GM23248 (cell line): ENCODE measurements around the gene SPATA46. TPM values are rescaled to one million over a fixed set of nuclear protein-coding genes. Genes with fewer than 3 reads are reported as not detected.

Experiments
- DNase-seq: peaks from one replicate; pipeline ENCODE4 v3.0.0-alpha.2; 2015
- H2AFZ ChIP-seq: fragments of 200-600 bp; sonication (generic); 2 replicates; pipeline ENCODE4 v1.6.1; 2016; ENCODE audit warnings: antibody characterized with exemption
- H3F3A ChIP-seq: fragments of 200-600 bp; sonication (generic); 2 replicates; pipeline ENCODE4 v1.6.1; 2016; ENCODE audit warnings: mild to moderate bottlenecking, antibody characterized with exemption, mixed run types; ENCODE audit not compliant: insufficient read depth
- H3K27ac ChIP-seq: fragments of 200-600 bp; sonication (generic); 2 replicates; pipeline ENCODE4 v1.5.1; 2016; ENCODE audit warnings: mild to moderate bottlenecking
- H3K27me3 ChIP-seq: fragments of 200-600 bp; sonication (generic); replicated peaks from 2 replicates; pipeline ENCODE4 v1.6.1; 2016; ENCODE audit warnings: mild to moderate bottlenecking; ENCODE audit not compliant: insufficient read depth
- H3K36me3 ChIP-seq: fragments of 200-600 bp; sonication (generic); 2 replicates; pipeline ENCODE4 v1.6.1; 2016; ENCODE audit warnings: low read depth, mild to moderate bottlenecking
- H3K4me1 ChIP-seq: fragments of 200-600 bp; sonication (generic); 2 replicates; pipeline ENCODE4 v1.6.1; 2016; ENCODE audit warnings: mild to moderate bottlenecking; ENCODE audit not compliant: insufficient read depth
- H3K4me2 ChIP-seq: fragments of 200-600 bp; sonication (generic); one replicate; pipeline ENCODE4 v1.6.1; 2016; ENCODE audit warnings: mild to moderate bottlenecking; ENCODE audit not compliant: unreplicated experiment
- H3K4me3 ChIP-seq: fragments of 200-600 bp; sonication (generic); 2 replicates; pipeline ENCODE4 v1.5.1; 2016; ENCODE audit warnings: mild to moderate bottlenecking
- H3K79me2 ChIP-seq: fragments of 200-600 bp; sonication (generic); 2 replicates; pipeline ENCODE4 v1.6.1; 2016; ENCODE audit warnings: mild to moderate bottlenecking; ENCODE audit not compliant: insufficient read depth
- H3K9ac ChIP-seq: fragments of 200-600 bp; sonication (generic); 2 replicates; pipeline ENCODE4 v1.6.1; 2016; ENCODE audit warnings: mild to moderate bottlenecking
- H3K9me2 ChIP-seq: fragments of 200-600 bp; sonication (generic); 2 replicates; pipeline ENCODE4 v1.6.1; 2016; ENCODE audit warnings: mixed run types, mild to moderate bottlenecking, moderate library complexity; ENCODE audit not compliant: insufficient read depth
- H3K9me3 ChIP-seq: fragments of 200-600 bp; sonication (generic); one replicate; pipeline ENCODE4 v1.6.1; 2017; ENCODE audit warnings: low read depth
- H4K20me1 ChIP-seq: fragments of 200-600 bp; sonication (generic); 2 replicates; pipeline ENCODE4 v1.6.0; 2016; ENCODE audit not compliant: insufficient read depth
- EZH2 ChIP-seq: fragments of 200-600 bp; sonication (generic); IDR thresholded peaks from 2 replicates; pipeline ENCODE4 v1.6.1; 2018; ENCODE audit warnings: antibody characterized with exemption, mild to moderate bottlenecking; ENCODE audit not compliant: insufficient read depth, poor library complexity, severe bottlenecking
- EZH2phosphoT487 ChIP-seq: fragments of 200-600 bp; sonication (generic); IDR thresholded peaks from 2 replicates; pipeline ENCODE4 v1.6.1; 2018; ENCODE audit warnings: antibody characterized with exemption, moderate library complexity, mild to moderate bottlenecking, low read depth; ENCODE audit not compliant: insufficient read depth
- WGBS, 2 experiments: methylation state at CpG; one replicate each; pipeline ENCODE4 v1.1.6; 2015 to 2017; ENCODE audit warnings: low lambda C conversion rate in 2 of 2, low coverage in 1 of 2; ENCODE audit errors: missing lambda C conversion rate in 2 of 2; 5-methylcytosine and 5-hydroxymethylcytosine counted together
- in situ Hi-C: fragments of 300-500 bp; cut with MboI; formaldehyde crosslinking; loops from 2 replicates; pipeline ENCODE4 v1.15.0; 2020
- polyA plus RNA-seq: library from polyadenylated mRNA; unstranded; fragments of >200 nt; fragmentation: Nextera tagmentation; extraction: Ambion mirVana; gene quantifications from 2 replicates; pipeline ENCODE4 v1.2.1, GENCODE V29; 2016
- total RNA-seq: library from RNA; depleted of rRNA; stranded (reverse); fragments of >200 nt; shearing (Covaris generic); gene quantifications from 2 replicates; pipeline ENCODE4 v1.2.3, GENCODE V29; 2014

SPATA46 gene
- total and polyA plus RNA-seq, 2 experiments from 2014 or later = not detected

DNA sequence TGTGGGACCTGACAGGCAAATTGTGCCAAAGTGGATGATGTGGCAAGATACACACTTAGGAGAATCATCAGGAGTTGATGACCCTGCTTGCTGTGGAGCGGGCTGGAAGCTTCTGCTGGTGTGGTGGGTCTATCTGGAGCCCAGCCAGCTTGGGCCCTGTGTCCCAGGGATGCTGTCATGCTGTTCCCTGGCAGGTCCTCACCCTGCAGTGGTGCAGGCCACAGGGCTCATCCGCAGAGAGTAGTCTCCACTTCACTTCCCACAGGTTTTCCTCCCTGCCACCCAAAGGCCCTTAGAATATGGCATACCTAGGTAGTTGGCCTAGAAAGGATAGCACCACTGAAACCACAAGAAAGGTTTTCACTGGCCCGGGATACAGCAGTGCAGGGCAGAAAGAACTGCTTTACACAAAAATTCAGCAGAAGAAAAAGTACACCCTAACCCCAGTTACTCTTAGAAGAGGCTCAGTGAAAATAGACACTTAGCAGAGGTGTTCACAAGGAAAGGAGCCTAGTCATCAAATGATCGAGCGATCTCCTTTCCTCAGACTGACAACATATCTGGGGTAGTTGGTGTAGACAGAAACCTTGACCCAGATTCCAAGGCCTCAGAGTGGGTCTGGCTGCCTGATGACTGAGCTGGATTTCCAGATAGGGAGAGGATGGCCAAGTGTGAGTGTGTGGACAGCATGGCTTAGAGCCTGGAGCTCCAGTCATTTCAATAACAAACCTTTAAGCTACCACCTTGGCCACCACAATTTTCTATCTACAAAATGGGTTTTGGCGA, 3.6 kb upstream of the SPATA46 start:
- Histone ChIP-seq H3K36me3 (no peaks in the 10 kb centered on the region), H3K4me1 (no peaks in the 10 kb centered on the region), H3K9me3 (no peaks in the 10 kb centered on the region), H3K4me2 (no peak overlapping the region), H3K4me3 (no peak overlapping the region), H4K20me1 (no peaks in the 10 kb centered on the region), H3K27me3 (no peaks in the 10 kb centered on the region), H3K79me2 (no peaks in the 10 kb centered on the region), H2AFZ (no peak overlapping the region), H3K9me2 (no peaks in the 10 kb centered on the region), H3K9ac (no peak overlapping the region), H3F3A (no peaks in the 10 kb centered on the region), H3K27ac (no peak overlapping the region)
- WGBS, 2 experiments = 75 to 76% methylated on average over 6 of the region's 6 CpGs
- in situ Hi-C loops = loop anchor here (10.0 kb wide), 1 partner anchor 325 kb away; no protein-coding TSS in a partner anchor
- TF ChIP-seq EZH2phosphoT487 = no peak
- TF ChIP-seq EZH2 = no peak
- no peak for DNase-seq

DNA sequence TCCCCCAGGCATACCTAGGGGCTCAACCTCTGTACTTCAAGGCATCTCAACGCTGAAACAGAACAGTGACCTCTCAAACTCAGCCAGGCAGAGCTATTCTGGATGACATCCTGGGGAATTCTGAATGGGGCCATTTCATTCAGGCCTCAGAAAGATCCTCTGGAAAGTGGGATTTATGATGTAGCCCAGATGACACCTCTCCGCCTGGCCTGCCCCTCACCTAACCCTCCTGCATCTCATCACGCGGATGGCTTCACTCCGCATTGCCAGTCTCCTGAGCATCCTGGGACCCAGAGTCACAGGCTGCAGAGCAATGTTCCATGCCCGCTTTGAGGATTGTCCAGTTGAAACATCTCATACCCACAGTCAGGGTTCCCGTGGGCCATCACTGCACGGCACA, 1.2 kb downstream of the SPATA46 start:
- in situ Hi-C loops = no loop called here
- 84% methylated on average over 8 of the region's 8 CpGs for WGBS, 2 experiments
- TF ChIP-seq EZH2 (no peak), EZH2phosphoT487 (no peak)

DNA sequence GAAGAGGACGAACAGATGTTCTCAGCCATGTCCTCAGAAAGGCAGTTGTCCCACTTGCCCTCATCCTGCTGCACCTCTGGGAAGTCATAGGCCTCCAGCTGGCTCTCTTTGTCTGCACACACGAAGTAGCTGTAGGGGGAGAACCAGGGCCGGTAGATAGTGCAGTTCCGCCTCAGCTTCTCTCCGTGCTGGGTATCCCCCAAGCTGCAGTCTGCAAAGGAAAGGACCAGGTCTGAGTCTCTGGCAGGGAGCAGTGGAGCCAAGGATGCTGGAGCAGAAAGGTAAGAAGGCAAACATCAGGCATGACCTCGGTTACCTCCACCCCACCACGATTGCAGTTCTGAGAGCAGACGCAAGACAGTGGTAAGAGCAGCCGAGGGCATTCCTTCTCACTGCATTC, 2.2 kb downstream of the SPATA46 start:
- no peak for DNase-seq
- H3K27ac ChIP-seq = no peak overlapping the region
- no peaks in the 10 kb centered on the region for H3F3A ChIP-seq
- H3K4me2 ChIP-seq = no peak overlapping the region
- H3K4me3 ChIP-seq = no peak overlapping the region
- WGBS, 2 experiments = 83 to 90% methylated on average over 9 of the region's 9 CpGs
- H3K27me3 ChIP-seq = no peaks in the 10 kb centered on the region
- in situ Hi-C loops = loop anchor here (25.0 kb wide), 1 partner anchor 438 kb away; no protein-coding TSS in a partner anchor
- no peaks in the 10 kb centered on the region for H3K36me3 ChIP-seq
- no peak overlapping the region for H2AFZ ChIP-seq
- H3K9me2 ChIP-seq = no peaks in the 10 kb centered on the region
- no peak overlapping the region for H3K9ac ChIP-seq
- H3K9me3 ChIP-seq = no peaks in the 10 kb centered on the region
- no peaks in the 10 kb centered on the region for H3K79me2 ChIP-seq
- TF ChIP-seq EZH2 (no peak), EZH2phosphoT487 (no peak)
- no peaks in the 10 kb centered on the region for H4K20me1 ChIP-seq
- H3K4me1 ChIP-seq = no peaks in the 10 kb centered on the region

More for the DNA sequence above, 1.2 kb downstream of the SPATA46 start:
- Histone ChIP-seq H3K4me2 (no peak overlapping the region), H3K27me3 (no peaks in the 10 kb centered on the region), H3K9me3 (no peaks in the 10 kb centered on the region), H3K4me3 (no peak overlapping the region), H3K9ac (no peak overlapping the region), H2AFZ (no peak overlapping the region), H4K20me1 (no peaks in the 10 kb centered on the region), H3K27ac (no peak overlapping the region), H3F3A (no peaks in the 10 kb centered on the region), H3K36me3 (no peaks in the 10 kb centered on the region), H3K4me1 (no peaks in the 10 kb centered on the region), H3K9me2 (no peaks in the 10 kb centered on the region), H3K79me2 (no peaks in the 10 kb centered on the region)
- DNase-seq = no peak

DNA sequence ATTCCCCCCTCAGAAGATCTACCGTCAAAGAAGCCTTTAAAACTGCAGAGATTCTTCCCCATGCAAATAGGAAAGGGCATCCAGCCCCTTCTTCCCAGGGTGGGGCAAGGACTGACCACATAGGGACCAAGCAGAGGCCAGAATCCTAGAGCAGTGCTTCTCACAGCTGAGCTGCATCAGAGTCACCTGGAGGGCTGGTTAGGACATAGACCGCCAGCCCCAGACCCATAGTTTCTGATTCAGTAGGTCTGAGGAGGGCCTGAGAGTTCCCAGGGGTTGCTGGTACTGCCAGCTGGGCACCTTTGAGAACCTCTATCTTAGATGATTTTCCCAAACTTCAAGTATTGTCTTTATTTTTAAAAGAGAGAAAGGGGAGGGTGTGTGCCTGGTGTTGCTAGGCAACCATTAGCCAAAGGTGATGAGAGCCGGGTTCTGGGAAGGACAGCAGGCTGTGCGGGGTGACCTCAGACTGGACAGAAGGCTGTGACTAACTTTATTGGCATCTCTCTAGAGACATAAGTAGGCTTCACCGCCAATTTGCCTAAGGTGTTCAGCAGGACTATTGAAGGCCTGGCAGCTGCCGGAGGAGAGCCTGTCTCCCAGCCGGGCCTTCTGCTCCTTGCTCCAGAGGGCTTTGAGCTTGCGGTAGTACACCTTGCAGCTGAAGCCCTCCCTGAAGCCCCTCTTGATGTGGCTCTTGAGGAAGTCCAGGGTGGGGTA, 3.0 kb downstream of the SPATA46 start:
- TF ChIP-seq EZH2 (no peak), EZH2phosphoT487 (no peak)
- Histone ChIP-seq H3K79me2 (no peaks in the 10 kb centered on the region), H4K20me1 (no peaks in the 10 kb centered on the region), H3K36me3 (no peaks in the 10 kb centered on the region), H3K27ac (no peak overlapping the region), H3K4me3 (no peak overlapping the region), H3F3A (no peaks in the 10 kb centered on the region), H3K27me3 (no peaks in the 10 kb centered on the region), H2AFZ (no peak overlapping the region), H3K4me1 (no peaks in the 10 kb centered on the region), H3K9ac (no peak overlapping the region), H3K9me2 (no peaks in the 10 kb centered on the region), H3K4me2 (no peak overlapping the region), H3K9me3 (no peaks in the 10 kb centered on the region)
- WGBS, 2 experiments = 59 to 63% methylated on average over 8 of the region's 8 CpGs
- DNase-seq = peak; percentile 75
- in situ Hi-C loops = loop anchor here (25.0 kb wide), 1 partner anchor 439 kb away; no protein-coding TSS in a partner anchor
